Fibroblast of lung (primary cell): ENCODE results near the gene KATNAL1. TPM values are rescaled to one million over a fixed set of nuclear protein-coding genes. Genes with fewer than 3 reads are reported as not detected.

Source experiments
- DNase-seq, 2 donors: peaks; one replicate each; pipeline versions ENCODE4 v3.0.0 to v3.0.0-alpha.2; 2010; ENCODE audit warnings: low read depth in 2 of 2
- H2AFZ ChIP-seq: 2 replicates; pipeline ENCODE4 v1.5.1; 2012; ENCODE audit warnings: low read length, control low read depth, inconsistent platforms
- H3K27ac ChIP-seq: 2 replicates; pipeline ENCODE4 v1.5.1; 2011; ENCODE audit warnings: low read length, control low read depth; ENCODE audit not compliant: insufficient read depth
- H3K27me3 ChIP-seq: 2 replicates; pipeline ENCODE4 v1.5.1; 2011; ENCODE audit warnings: mild to moderate bottlenecking, low read length; ENCODE audit not compliant: control insufficient read depth, insufficient read depth
- H3K36me3 ChIP-seq: 2 replicates; pipeline ENCODE4 v1.5.1; 2011; ENCODE audit warnings: low read length; ENCODE audit not compliant: control insufficient read depth, insufficient read depth
- H3K4me1 ChIP-seq: 2 replicates; pipeline ENCODE4 v1.5.1; 2011; ENCODE audit warnings: low read length; ENCODE audit not compliant: control insufficient read depth, insufficient read depth; ENCODE audit errors: extremely low read depth
- H3K4me2 ChIP-seq: 2 replicates; pipeline ENCODE4 v1.5.1; 2011; ENCODE audit warnings: low read length, control low read depth; ENCODE audit not compliant: insufficient read depth; ENCODE audit errors: extremely low read depth
- H3K4me3 ChIP-seq, 4 experiments: fragments of 200-600 bp in 1 of 4; sonication (generic) in 1 of 4; replicated peaks in 1 of 4; 2 replicates each; pipeline ENCODE4 v1.5.1; 2011 to 2016; ENCODE audit warnings: low read length in 4 of 4, low read depth in 3 of 4, mild to moderate bottlenecking in 3 of 4, control low read depth in 2 of 4, inconsistent platforms in 1 of 4, mixed read lengths in 1 of 4; ENCODE audit not compliant: insufficient read depth in 1 of 4; ENCODE audit errors: control extremely low read depth in 1 of 4
- H3K79me2 ChIP-seq: 2 replicates; pipeline ENCODE4 v1.5.1; 2012; ENCODE audit warnings: mild to moderate bottlenecking, low read length, inconsistent platforms; ENCODE audit not compliant: control insufficient read depth, insufficient read depth
- H3K9ac ChIP-seq: 2 replicates; pipeline ENCODE4 v1.5.1; 2011; ENCODE audit warnings: mild to moderate bottlenecking, low read length, control low read depth; ENCODE audit not compliant: insufficient read depth
- H3K9me3 ChIP-seq: 2 replicates; pipeline ENCODE4 v1.5.1; 2012; ENCODE audit warnings: low read depth, low read length; ENCODE audit not compliant: control insufficient read depth, insufficient read depth
- H4K20me1 ChIP-seq: 2 replicates; pipeline ENCODE4 v1.5.1; 2011; ENCODE audit warnings: low read length; ENCODE audit not compliant: control insufficient read depth, insufficient read depth; ENCODE audit errors: extremely low read depth
- CTCF ChIP-seq, 2 donors: IDR thresholded peaks in 1 of 2; conservative IDR thresholded peaks in 1 of 2; 1 replicate in 1 of 2; 2 replicates in 1 of 2; pipeline ENCODE4 v1.5.1; 2011 to 2012; ENCODE audit warnings: low read length in 2 of 2, control low read depth in 1 of 2, inconsistent platforms in 1 of 2, low read depth in 1 of 2, mild to moderate bottlenecking in 1 of 2
- EZH2 ChIP-seq: IDR thresholded peaks from 2 replicates; pipeline ENCODE4 v1.5.1; 2012; ENCODE audit warnings: low read length, control low read depth, mild to moderate bottlenecking; ENCODE audit errors: missing control alignments
- polyA plus RNA-seq, 2 donors: library from polyadenylated mRNA; depleted of rRNA in 1 of 2; stranded (reverse) in 1 of 2; unstranded in 1 of 2; fragments of >200 nt; gene quantifications; 2 replicates each; pipeline ENCODE4 v1.2.1, GENCODE V29; 2011 to 2012; ENCODE audit warnings: missing spikeins in 1 of 2
- total RNA-seq: library from RNA; depleted of rRNA; stranded (reverse); fragments of >200 nt; gene quantifications from 2 replicates; pipeline ENCODE4 v1.2.1, GENCODE V29; 2014

Gene KATNAL1
- total and polyA plus RNA-seq, 2 donors (not counting 1 experiment from before 2014, with no cell fraction given): 24.8 to 32.7 TPM

- Histone ChIP-seq H3K4me2 (no peak overlapping the region), H3K4me3 (no peak overlapping the region), H3K79me2 (no peaks in the 10 kb centered on the region), H3K9ac (no peak overlapping the region), H3K9me3 (no peaks in the 10 kb centered on the region), H4K20me1 (no peaks in the 10 kb centered on the region), H2AFZ (no peak overlapping the region), H3K36me3 (no peaks in the 10 kb centered on the region), H3K27ac (no peak overlapping the region), H3K4me1 (no peaks in the 10 kb centered on the region), H3K27me3 (no peaks in the 10 kb centered on the region)
- TF ChIP-seq EZH2 (no peak), CTCF (conservative IDR thresholded peaks at IDR 0.05 in 1 of 2, IDR thresholded peaks at IDR 0.05 in 1 of 2; ENCODE audit: low read depth in 1 of 2, low read length in 2 of 2) (no peak)
- peak in 1 of 2 donors; percentile 34 for DNase-seq
Measured at GRCh38 chr13:30191491-30192100, 115.8 kb downstream of the KATNAL1 start.

- Histone ChIP-seq H3K4me1 (no peaks in the 10 kb centered on the region), H3K79me2 (no peaks in the 10 kb centered on the region), H3K36me3 (no peaks in the 10 kb centered on the region), H3K9ac (no peak overlapping the region), H3K27ac (no peak overlapping the region), H3K4me3 (no peak overlapping the region), H4K20me1 (no peaks in the 10 kb centered on the region), H3K4me2 (no peak overlapping the region), H2AFZ (no peak overlapping the region), H3K27me3 (no peaks in the 10 kb centered on the region), H3K9me3 (no peaks in the 10 kb centered on the region)
- TF ChIP-seq CTCF (conservative IDR thresholded peaks at IDR 0.05 in 1 of 2, IDR thresholded peaks at IDR 0.05 in 1 of 2; ENCODE audit: low read depth in 1 of 2, low read length in 2 of 2): no peak
- TF ChIP-seq EZH2: no peak
- peak in 1 of 2 donors; percentile 50 for DNase-seq
Measured at GRCh38 chr13:30186634-30187415, 120.5 kb downstream of the KATNAL1 start.

- no peak for TF ChIP-seq EZH2
- TF ChIP-seq CTCF (conservative IDR thresholded peaks at IDR 0.05 in 1 of 2, IDR thresholded peaks at IDR 0.05 in 1 of 2; ENCODE audit: low read depth in 1 of 2, low read length in 2 of 2): no peak
- Histone ChIP-seq H3K9ac (no peak overlapping the region), H3K9me3 (no peaks in the 10 kb centered on the region), H3K79me2 (no peaks in the 10 kb centered on the region), H3K36me3 (no peaks in the 10 kb centered on the region), H3K4me1 (no peaks in the 10 kb centered on the region), H3K27me3 (no peaks in the 10 kb centered on the region), H3K4me2 (no peak overlapping the region), H4K20me1 (no peaks in the 10 kb centered on the region), H3K4me3 (no peak overlapping the region), H2AFZ (no peak overlapping the region), H3K27ac (no peak overlapping the region)
- no peak for DNase-seq
Measured at GRCh38 chr13:30181888-30182651, 125.3 kb downstream of the KATNAL1 start.
